NCI-H1092 treated with DMSO at 0.1 percent for 48 hours (cell line): ENCODE results near the gene GPR176.

Source experiments
- DNase-seq: peaks from one replicate; lab custom pipeline; 2025; lab: John Stamatoyannopoulos, UW

GPR176 gene

DNA sequence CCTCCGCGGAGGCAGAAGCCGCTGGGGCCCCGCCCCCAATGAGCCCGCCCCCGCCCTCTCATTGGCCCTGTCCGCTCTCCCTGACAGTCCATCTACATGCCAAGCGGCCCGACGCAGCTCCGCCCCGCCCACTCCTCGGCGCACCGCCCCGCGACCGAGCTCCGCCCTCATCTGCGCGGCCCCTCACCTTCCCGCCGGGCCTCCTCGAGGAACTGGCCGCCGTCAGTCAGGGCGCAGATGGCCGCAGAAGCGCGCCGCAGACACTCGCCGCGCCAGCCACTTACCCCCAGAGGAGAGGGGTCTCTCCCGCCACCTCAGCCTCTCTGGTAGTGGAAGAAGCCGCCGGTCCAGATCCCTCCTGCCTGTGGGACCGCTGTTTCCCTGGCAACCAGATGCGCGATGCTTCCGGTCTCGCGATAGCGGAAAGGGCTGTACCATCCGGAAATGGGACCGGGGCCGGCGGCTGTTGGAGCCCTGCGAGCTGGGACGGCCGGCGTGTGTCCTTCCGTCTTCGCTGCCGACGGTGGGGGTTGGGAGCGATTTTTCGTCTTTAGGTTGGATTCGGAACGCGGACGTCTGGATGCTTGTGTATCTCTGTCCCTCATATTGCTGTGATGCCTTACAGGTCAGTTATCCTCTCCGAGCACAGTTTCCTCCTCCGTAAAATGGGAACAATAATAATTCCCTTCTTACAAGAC is 137.5 kb downstream of the GPR176 start, which contains the start of gene FSIP1:
Gene FSIP1, minus strand, starts transcription at position 401 of the 698 bp plus-strand sequence. CDS start 6,317 bp downstream, outside the sequence.
- DNase-seq: peak; percentile 91

DNA sequence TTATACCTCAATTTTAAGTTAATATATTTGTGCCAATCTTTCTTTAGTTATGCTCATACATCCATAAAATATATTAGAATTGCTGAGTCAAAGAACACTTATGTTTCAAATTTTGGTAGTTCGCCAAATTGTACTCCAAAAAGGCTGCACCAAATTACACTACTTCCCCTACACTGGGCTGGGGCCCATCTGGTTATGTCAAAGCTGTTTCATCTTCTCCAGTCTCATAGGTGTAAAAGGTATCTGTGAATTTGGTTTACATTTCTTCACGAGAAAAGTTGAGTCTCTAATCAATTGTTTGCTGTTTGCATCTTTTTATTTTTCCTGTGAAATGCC is 138.1 kb downstream of the GPR176 start:
- DNase-seq: peak; percentile 35

DNA sequence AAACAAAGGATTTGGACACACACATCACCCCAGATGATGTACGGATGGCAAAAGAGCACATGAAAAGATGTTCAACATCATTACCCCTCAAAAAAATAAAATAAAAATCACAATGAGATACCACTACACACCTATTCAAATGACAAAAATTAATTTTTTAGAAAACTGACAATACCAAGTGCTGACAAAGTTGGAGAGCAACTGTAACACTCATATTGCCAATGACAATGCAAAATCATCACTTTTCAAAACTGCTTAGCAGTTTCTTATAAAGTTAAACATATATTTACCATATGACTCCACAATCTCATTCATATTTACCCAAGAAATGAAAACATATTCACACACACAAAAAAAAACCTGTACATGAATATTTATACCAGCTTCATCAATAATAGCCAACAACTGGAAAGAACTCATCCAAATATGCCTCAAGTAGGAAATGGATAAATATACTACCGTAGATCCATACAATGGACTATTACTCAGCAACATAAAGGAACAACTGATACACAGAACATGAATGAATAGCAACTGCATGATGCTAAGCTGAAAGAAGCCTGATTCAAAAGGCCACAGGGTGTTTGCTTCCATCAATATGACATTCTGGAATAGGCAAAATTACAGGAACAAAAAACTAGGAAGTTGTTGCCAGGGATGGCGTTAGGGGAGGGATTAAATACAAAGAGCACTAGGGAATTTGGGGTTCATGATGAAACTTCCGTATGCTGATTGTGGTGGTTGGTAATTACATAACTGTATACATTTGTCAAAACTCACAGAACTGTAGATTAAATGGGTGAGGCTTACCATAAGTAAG is 138.7 kb downstream of the GPR176 start:
- no peak for DNase-seq

DNA sequence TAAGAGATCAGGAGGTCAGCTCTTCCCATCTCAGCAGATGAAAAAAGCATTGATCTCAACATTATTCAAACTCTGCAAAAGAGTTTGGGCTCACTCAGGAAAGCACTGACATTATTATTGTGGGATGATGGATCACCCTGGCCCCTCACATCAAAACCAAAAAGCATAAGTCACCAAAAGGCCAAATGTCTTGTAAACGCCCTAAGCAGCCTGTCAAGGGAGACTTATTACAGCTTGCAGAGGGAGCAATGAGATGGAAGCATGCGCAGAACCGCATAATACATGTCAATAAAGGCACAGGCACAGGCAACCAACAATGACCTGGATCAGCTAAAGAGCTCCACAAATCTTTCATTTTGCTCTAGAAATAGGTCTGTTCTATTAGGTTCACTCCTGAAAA is 142.0 kb downstream of the GPR176 start:
- DNase-seq: no peak

DNA sequence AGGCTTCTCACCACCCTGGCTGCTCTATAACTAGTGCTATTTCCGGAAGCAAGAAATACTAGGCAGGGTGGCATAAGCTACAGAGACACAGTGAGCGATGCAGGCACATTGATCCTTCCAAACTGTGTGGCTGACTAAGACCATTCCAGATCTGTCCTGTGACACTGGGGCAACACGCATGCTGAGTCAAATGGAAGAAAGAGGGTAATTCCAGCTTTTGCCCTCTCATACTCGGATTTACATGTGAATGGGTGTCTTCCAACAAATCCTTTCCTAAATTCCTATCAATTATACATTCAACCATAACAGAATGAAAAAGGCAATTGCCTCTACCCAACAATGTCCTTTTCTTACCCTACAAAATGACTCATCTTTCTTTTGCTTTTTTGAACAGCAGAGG is 142.6 kb downstream of the GPR176 start:
- DNase-seq: no peak

DNA sequence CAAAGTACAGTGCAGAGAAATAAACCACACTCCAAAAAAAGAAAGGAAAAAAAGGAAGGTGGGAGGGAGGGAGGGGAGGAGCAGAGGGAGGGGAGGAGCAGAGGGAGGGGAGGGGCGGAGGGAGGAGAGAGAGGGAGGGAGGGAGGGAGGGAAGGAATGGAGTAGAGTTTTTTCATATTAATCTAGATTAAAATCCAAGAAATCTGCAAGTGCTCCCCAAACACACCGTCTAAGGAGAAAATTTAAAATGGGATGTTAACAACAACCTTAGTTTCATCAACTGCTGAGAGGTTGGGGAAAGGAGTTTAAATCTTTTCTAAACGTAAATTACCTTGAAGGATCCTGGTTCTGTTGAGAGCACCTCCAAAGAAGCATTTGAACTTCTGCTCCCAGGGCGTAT is 144.0 kb downstream of the GPR176 start:
- DNase-seq: no peak

DNA sequence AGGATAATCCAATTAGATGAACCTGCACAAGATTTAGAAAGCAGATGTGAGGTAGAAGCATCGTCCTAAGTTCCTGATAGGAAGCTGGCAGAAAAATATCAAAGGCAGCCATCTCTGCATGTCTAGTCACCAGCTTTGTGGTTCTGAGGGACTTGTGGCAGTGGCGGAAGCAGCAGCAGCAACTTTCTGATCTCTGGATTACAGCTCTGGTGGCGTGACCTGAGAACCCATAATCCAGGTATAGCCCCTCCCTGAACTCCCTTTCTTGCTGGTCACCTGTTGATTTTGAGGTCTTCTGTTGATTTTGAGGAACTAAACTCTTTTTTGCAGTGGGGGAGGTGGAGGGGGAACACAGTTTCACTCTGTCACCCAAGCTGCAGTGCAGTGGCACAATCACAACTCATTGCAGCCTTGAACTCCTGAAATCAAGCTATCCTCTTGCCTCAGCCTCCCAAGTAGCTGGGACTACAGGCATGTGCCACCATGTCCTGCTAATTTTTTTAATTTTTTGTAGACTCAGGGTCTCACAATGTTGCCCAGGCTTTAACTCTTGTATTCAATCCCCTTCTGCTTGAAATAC is 145.3 kb downstream of the GPR176 start:
- no peak for DNase-seq

DNA sequence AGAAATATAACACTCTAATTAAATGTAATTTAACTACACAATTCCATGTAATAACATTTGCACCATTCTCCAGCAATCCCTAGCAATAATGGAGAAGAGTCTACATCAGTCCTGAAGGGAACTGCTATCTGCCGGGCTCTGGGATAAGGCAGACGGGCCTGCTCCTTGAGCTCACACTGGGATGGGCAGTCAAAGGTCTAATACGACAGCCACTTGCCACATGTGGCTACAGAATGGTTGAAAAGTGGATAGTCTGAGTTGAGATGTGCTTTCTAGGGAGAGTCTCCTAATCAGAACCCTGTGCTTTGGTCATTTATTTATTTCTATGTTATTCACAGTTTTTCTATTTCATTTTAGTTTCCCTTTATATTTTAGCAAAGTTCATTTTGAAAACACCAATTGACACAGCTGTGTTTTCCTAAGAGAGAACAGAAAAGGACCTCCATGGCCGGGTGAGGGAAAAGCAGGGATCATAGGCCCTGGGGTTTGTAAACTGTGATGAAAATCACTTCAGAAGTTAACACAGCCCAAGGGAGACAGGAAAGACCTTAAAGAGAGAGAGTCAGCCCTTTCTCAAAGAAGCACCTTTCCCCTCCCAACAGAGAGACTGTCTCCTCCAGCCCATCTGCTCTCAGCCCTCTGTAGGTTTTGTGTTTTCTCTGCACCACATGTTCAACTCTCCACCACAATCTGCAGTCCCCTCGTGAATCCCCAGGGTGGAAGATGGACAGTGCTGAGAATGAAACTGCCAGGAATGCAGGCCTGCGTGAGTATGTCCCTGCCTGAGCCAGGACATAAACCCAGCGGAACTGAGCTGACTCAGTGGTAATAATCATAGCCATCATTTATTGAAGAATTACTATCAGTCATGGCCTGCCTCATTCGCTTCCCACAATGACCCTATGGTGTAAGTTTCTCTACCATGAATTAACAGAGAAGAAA is 149.0 kb downstream of the GPR176 start:
- no peak for DNase-seq

DNA sequence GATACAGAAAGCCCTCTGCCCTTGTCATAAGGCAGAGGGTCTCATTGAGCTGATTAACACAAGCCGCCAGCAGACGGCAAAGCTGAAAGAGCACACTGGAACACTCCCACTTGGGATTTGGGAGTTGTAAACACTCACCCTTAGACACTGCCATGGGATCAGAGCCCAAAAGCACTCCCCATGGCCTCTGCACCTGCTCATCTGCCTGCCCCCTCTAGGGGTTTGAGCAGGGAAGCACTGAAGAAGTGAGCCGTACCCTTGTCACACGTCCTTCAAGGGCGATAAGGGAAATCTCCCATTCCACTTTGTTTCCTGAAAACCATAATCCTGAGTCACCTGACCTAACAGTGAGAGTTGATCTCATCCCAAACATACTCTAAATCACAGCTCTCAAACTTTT is 152.1 kb downstream of the GPR176 start:
- DNase-seq: no peak

DNA sequence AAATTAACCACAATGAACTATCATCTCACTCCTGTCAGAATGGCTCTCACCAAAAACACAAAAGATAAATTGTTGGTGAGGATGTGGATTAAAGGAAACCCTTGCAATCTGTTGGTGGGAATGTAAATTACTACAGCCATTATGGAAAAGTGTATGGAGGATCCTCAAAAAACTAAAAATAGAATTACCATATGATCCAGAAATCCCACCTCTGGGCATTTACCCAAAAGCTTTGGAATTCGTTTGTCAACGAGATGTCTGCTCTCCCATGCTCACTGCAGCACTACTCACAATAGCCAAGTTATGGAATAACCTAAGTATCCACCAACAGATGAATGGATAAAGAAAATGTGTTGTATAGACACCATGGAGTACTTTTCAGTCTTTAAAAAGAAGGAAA is 159.1 kb downstream of the GPR176 start:
- DNase-seq: no peak

DNA sequence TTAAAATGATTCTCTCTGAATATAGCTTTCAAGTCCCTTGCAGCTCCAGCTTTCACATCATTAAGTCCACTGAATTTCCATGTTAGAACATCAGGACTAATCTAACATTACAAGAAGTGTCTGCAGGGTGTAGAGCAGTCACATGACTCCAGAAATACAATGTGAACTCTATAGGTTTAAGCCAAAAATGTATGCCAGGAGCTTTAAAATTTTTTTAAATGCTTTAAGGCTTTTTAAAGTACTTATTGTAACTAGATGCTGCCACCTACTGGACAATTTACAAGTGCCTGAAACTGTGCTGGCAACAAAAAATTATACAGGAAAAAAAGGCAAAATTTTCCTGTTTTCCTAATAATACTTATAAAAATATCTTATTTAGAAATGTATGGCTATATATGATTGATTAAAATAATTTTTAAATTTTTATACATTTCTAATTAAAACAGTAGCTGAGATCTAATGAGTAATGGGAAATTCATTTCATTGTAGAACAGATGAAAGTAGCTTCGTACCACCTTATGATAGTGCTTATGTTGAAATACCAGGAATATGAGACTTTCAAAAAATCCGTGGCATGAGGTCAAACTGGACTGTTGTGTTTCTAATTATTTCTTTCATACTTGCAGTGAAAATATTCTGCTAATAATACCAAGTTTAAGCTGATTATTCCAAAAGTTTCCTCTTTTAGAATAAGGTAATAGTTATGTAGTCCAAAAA is 163.1 kb downstream of the GPR176 start:
- peak; percentile 47 for DNase-seq

DNA sequence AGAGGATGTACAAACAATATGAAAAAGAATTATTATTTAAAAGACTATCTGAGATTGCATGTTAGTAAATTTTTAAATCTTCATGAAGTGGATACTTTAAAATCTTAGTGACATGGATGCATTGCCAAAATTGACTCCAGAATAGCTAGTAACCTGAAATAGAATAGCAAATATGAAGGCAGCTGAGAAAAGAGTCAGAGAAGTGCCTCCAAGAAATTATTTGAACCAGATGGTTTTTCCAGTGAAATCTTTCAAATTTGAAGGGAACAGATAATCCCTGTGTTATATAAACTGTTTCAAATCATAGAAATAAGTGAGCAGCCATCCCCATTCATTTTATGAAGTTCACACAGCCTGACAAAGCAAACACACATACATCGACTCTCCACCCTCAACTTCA is 167.1 kb downstream of the GPR176 start:
- DNase-seq: no peak

DNA sequence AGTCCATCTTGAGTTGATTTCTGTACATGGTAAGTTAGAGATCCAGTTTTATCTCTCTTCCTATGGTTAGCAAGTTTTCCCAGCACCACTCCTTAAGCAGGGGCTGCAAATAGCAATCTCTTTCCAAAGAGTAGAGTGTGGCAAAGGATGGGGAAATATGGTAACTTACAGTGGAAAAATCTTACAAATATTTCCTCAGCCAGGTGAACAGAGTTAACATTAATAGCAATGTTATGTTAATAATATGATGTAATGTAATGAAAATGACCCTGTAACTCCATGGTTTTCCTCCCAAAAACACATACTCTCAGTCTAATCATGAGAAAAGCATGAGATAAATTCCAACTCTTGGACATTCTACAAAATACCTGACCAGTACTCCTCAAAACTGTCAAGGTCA is 167.8 kb downstream of the GPR176 start:
- DNase-seq: no peak
